Measurements from ENCODE around the gene THSD4.

The THSD4 gene

GRCh38 chr15:71273731-71274447 lies 158.6 kb downstream of the THSD4 start:
- no peak for DNase-seq

GRCh38 chr15:71274448-71274798 lies 159.2 kb downstream of the THSD4 start:
- no peak for DNase-seq

GRCh38 chr15:71275098-71275497 lies 159.8 kb downstream of the THSD4 start:
- DNase-seq, result no peak

- no peak for DNase-seq
These were observed 160.5 kb downstream of the THSD4 start for GRCh38 chr15:71275566-71276335.

GRCh38 chr15:71276336-71276665 lies 161.0 kb downstream of the THSD4 start:
- DNase-seq, result no peak

GRCh38 chr15:71278989-71279756 lies 163.9 kb downstream of the THSD4 start:
- peak; percentile 85 for DNase-seq

- DNase-seq, result no peak
These were observed 164.5 kb downstream of the THSD4 start for GRCh38 chr15:71279757-71280141.

GRCh38 chr15:71280206-71280605 lies 164.9 kb downstream of the THSD4 start:
- DNase-seq, result no peak

GRCh38 chr15:71281256-71281655 lies 166.0 kb downstream of the THSD4 start:
- DNase-seq, result no peak

- no peak for DNase-seq
These were observed 166.8 kb downstream of the THSD4 start for GRCh38 chr15:71282076-71282475.

GRCh38 chr15:71288348-71288955 lies 173.2 kb downstream of the THSD4 start:
- DNase-seq, result no peak

GRCh38 chr15:71290002-71290401 lies 174.7 kb downstream of the THSD4 start:
- no peak for DNase-seq

- no peak for DNase-seq
These were observed 175.8 kb downstream of the THSD4 start for GRCh38 chr15:71290881-71291635.

GRCh38 chr15:71291723-71292122 lies 176.5 kb downstream of the THSD4 start:
- no peak for DNase-seq

- DNase-seq, result no peak
These were observed 178.5 kb downstream of the THSD4 start for GRCh38 chr15:71293723-71294122.

- DNase-seq, result no peak
These were observed 179.1 kb downstream of the THSD4 start for GRCh38 chr15:71294251-71294910.

GRCh38 chr15:71294911-71295602 lies 179.8 kb downstream of the THSD4 start:
- no peak for DNase-seq

GRCh38 chr15:71295603-71296314 lies 180.5 kb downstream of the THSD4 start:
- no peak for DNase-seq

- DNase-seq, result no peak
These were observed 181.0 kb downstream of the THSD4 start for GRCh38 chr15:71296315-71296679.

- no peak for DNase-seq
These were observed 186.8 kb downstream of the THSD4 start for GRCh38 chr15:71301958-71302621.
